ENCODE data around the gene IL10RB. TPM values are rescaled to one million over a fixed set of nuclear protein-coding genes. Genes with fewer than 3 reads are reported as not detected.
A peak's percentile ranks its signal among the peaks of the same experiment; 100 is the strongest.

Gene IL10RB
- total RNA-seq, result 10 to 100 TPM; 18.4 to 27.8 (median 27.3) TPM
- 54.7 TPM for total RNA-seq (2013)

DNA sequence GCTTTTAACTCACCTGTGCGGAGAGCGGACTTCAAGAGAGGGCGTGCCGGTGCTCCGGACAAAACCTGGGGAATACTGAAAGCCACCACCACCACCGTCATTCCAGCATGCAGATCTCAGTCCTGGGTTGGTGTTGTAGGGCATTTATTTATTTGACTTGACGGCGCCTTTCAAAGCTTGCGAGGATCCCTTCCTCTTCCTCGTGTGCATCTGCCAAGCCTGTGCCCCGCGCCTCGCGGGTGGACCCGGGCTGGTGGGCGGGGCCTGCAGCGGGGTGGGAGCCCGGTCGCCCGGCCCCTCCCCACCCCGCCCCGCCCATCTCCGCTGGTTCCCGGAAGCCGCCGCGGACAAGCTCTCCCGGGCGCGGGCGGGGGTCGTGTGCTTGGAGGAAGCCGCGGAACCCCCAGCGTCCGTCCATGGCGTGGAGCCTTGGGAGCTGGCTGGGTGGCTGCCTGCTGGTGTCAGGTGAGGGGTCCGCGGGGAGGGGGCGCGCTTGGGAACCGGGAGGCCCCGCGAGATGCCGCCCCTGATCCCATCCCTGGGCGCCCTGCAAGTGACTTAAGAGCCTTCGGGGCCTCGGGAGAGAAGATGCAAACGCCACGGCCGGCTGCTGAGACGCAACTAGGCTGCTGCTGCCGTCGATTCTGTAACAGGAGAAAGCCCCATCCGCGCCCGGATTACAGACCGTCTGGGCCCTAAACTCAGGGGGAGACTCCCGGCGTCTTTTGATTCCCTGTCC, at the start of gene IL10RB:
TSS of gene IL10RB (plus strand) at position 318 of the 739 bp plus-strand sequence. CDS start at position 417, 99 bp downstream.
- Histone ChIP-seq H3K4me1 (ENCODE audit: control insufficient read depth, insufficient read depth, low read length) (peaks cover 59% of the 10 kb centered on the region), H3K4me3 (ENCODE audit: low read length) (peak within 1 kb of the TSS; percentile 97), H3K9me3 (ENCODE audit: control insufficient read depth, insufficient read depth, low read length) (no peaks in the 10 kb centered on the region), H3K27me3 (ENCODE audit: control insufficient read depth, insufficient read depth, low read length) (no peaks in the 10 kb centered on the region), H3K36me3 (ENCODE audit: control insufficient read depth, insufficient read depth, low read length) (peaks cover 36% of the 10 kb centered on the region), H3K27ac (ENCODE audit: low read length) (peak within 1 kb of the TSS; percentile 88)
- no peaks in the 10 kb centered on the region for H3K36me3 Mint-ChIP-seq
- intact Hi-C loops (cut with micrococcal nuclease), result loop anchor here (2.0 to 10.0 kb wide), 2 partner anchors 49 to 67 kb away; no protein-coding TSS in a partner anchor
- DNase-seq (peak; percentile 59 to 87), ATAC-seq (peak; percentile 82 to 88 (median 82))
- WGBS (ENCODE audit: insufficient coverage), result 2% methylated on average over 60 of the region's 60 CpGs
- H3K4me1 Mint-ChIP-seq, result peaks cover 61 to 66% of the 10 kb centered on the region in 2 donors
- peak within 1 kb of the TSS; percentile 98 for H3K4me3 Mint-ChIP-seq
- peak within 1 kb of the TSS; percentile 94 to 95 for H3K27ac Mint-ChIP-seq
- TF ChIP-seq, protein P1, sequence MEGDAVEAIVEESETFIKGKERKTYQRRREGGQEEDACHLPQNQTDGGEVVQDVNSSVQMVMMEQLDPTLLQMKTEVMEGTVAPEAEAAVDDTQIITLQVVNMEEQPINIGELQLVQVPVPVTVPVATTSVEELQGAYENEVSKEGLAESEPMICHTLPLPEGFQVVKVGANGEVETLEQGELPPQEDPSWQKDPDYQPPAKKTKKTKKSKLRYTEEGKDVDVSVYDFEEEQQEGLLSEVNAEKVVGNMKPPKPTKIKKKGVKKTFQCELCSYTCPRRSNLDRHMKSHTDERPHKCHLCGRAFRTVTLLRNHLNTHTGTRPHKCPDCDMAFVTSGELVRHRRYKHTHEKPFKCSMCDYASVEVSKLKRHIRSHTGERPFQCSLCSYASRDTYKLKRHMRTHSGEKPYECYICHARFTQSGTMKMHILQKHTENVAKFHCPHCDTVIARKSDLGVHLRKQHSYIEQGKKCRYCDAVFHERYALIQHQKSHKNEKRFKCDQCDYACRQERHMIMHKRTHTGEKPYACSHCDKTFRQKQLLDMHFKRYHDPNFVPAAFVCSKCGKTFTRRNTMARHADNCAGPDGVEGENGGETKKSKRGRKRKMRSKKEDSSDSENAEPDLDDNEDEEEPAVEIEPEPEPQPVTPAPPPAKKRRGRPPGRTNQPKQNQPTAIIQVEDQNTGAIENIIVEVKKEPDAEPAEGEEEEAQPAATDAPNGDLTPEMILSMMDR (IDR thresholded peaks at IDR 0.05), result no peak
- H3K9me3 Mint-ChIP-seq, result no peaks in the 10 kb centered on the region
- no peaks in the 10 kb centered on the region for H3K27me3 Mint-ChIP-seq (ENCODE audit: low read depth in 2 of 2)

DNA sequence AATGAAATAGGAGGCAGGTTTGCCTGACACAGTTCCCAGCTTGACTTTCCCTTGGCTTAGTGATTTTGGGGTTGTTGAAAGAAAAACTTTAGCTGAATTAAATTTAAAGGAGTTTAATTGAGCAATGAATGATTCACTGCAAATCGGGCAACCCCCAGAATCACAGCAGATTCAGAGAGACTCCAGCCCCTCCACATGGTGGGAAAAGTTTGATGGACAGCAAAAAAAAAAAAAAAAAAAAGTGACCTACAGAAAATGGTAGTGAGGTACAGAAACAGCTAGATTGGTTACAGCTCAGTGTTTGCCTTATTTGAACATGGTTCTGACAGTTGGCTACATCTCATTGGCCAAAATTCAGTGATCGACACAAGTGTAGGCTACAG, 49.0 kb upstream of the IL10RB start:
- H3K27me3 Mint-ChIP-seq (ENCODE audit: low read depth in 2 of 2), result no peaks in the 10 kb centered on the region
- no peaks in the 10 kb centered on the region for H3K9me3 Mint-ChIP-seq
- H3K36me3 Mint-ChIP-seq, result peaks cover 6% of the 10 kb centered on the region
- peaks cover 80 to 88% of the 10 kb centered on the region in 2 donors for H3K4me1 Mint-ChIP-seq
- intact Hi-C loops (cut with micrococcal nuclease), result no loop called here
- DNase-seq (no peak), ATAC-seq (no peak)
- Histone ChIP-seq H3K9me3 (ENCODE audit: control insufficient read depth, insufficient read depth, low read length) (no peaks in the 10 kb centered on the region), H3K36me3 (ENCODE audit: control insufficient read depth, insufficient read depth, low read length) (no peaks in the 10 kb centered on the region), H3K4me3 (ENCODE audit: low read length) (no peak overlapping the region), H3K27me3 (ENCODE audit: control insufficient read depth, insufficient read depth, low read length) (no peaks in the 10 kb centered on the region), H3K4me1 (ENCODE audit: control insufficient read depth, insufficient read depth, low read length) (peaks cover 56% of the 10 kb centered on the region), H3K27ac (ENCODE audit: low read length) (peak overlapping the region; percentile 90)
- TF ChIP-seq, protein P1 (IDR thresholded peaks at IDR 0.05), result no peak
- 100% methylated on average over 1 of the region's 2 CpGs for WGBS (ENCODE audit: insufficient coverage)
- no peak overlapping the region for H3K4me3 Mint-ChIP-seq
- H3K27ac Mint-ChIP-seq, result peak overlapping the region; percentile 89 to 90

DNA sequence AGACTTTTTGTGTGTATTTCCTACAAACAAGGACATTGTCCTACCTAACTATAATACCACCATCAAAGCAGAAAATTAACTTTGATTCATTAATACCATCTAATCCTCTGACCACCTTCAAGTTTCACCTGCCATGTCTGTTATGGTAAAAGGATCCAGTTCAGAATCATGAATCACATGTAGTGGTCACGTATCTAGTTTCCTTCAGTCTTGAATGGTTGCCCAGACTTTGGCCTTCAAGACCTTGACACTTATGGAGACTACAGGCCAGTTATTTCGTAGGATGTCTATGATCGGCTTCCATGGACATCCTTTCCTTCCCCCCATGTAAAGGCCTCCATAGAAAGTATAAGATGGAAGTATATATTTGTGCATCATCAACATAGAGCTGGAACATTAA, 46.9 kb upstream of the IL10RB start:
- no peaks in the 10 kb centered on the region for H3K27me3 ChIP-seq (ENCODE audit: control insufficient read depth, insufficient read depth, low read length)
- Mint-ChIP-seq H3K27ac (peak overlapping the region; percentile 72 to 89), H3K4me3 (no peak overlapping the region), H3K4me1 (peaks cover 58 to 66% of the 10 kb centered on the region in 2 donors), H3K27me3 (ENCODE audit: low read depth in 2 of 2) (no peaks in the 10 kb centered on the region), H3K36me3 (peaks cover 6% of the 10 kb centered on the region), H3K9me3 (no peaks in the 10 kb centered on the region)
- no peak overlapping the region for H3K27ac ChIP-seq (ENCODE audit: low read length)
- no peak overlapping the region for H3K4me3 ChIP-seq (ENCODE audit: low read length)
- no peak for ATAC-seq
- no peaks in the 10 kb centered on the region for H3K9me3 ChIP-seq (ENCODE audit: control insufficient read depth, insufficient read depth, low read length)
- intact Hi-C loops (cut with micrococcal nuclease), result no loop called here
- TF ChIP-seq, protein P1 (IDR thresholded peaks at IDR 0.05), result no peak
- no peaks in the 10 kb centered on the region for H3K36me3 ChIP-seq (ENCODE audit: control insufficient read depth, insufficient read depth, low read length)
- WGBS (ENCODE audit: insufficient coverage), result 97% methylated on average over 1 of the region's 3 CpGs
- peaks cover 45% of the 10 kb centered on the region for H3K4me1 ChIP-seq (ENCODE audit: control insufficient read depth, insufficient read depth, low read length)
- no peak for DNase-seq

All from natural killer cell (primary cell).